Left lung (tissue), 10 donors: ENCODE results near the gene OVCH2. TPM values are rescaled to one million over a fixed set of nuclear protein-coding genes. Genes with fewer than 3 reads are reported as not detected.

Experiments
- ATAC-seq: fragments of 200-7000 bp; cut with Tn5 transposase; one replicate; pipeline ENCODE4 v1.9.1; 2020; ENCODE audit warnings: moderate library complexity
- DNase-seq, 4 donors: peaks; one replicate each; pipeline ENCODE4 v3.0.0-alpha.2; 2013 to 2020
- H3K27ac ChIP-seq, 2 donors: fragments of 200-600 bp; sonication (generic) in 1 of 2; one replicate each; pipeline versions ENCODE4 v1.5.0 to v1.8.0; 2020 to 2021
- H3K27me3 ChIP-seq, 2 donors: fragments of 200-600 bp; sonication (generic) in 1 of 2; one replicate each; pipeline versions ENCODE4 v1.5.0 to v1.8.0; 2020 to 2021
- H3K36me3 ChIP-seq, 2 donors: fragments of 200-600 bp; sonication (generic) in 1 of 2; one replicate each; pipeline versions ENCODE4 v1.5.0 to v1.8.0; 2020 to 2021
- H3K4me1 ChIP-seq, 2 donors: fragments of 200-600 bp; one replicate each; pipeline ENCODE4 v1.8.0; 2021
- H3K4me3 ChIP-seq, 2 donors: fragments of 200-600 bp; sonication (generic) in 1 of 2; one replicate each; pipeline versions ENCODE4 v1.5.0 to v1.8.0; 2020 to 2021; ENCODE audit warnings: mild to moderate bottlenecking in 1 of 2
- H3K9me3 ChIP-seq, 2 donors: fragments of 200-600 bp; sonication (generic) in 1 of 2; one replicate each; pipeline versions ENCODE4 v1.5.0 to v1.8.0; 2020 to 2021
- CTCF ChIP-seq, 2 donors: fragments of 200-600 bp; sonication (generic) in 1 of 2; IDR thresholded peaks; one replicate each; pipeline versions ENCODE4 v1.5.0 to v1.8.0; 2021; ENCODE audit warnings: antibody characterized with exemption in 2 of 2
- intact Hi-C, 2 donors: fragments of 100-400 bp; cut with DNase I; formaldehyde crosslinking; loops; one replicate each; pipeline versions ENCODE4 v1.11.2 to v1.14.2; 2022
- polyA plus RNA-seq, 6 donors: library from polyadenylated mRNA; unstranded; fragments of 120-200 nt; gene quantifications; one replicate each; pipeline ENCODE4 v1.2.1, GENCODE V29; 2013; ENCODE audit not compliant: insufficient read length in 6 of 6
- total RNA-seq, 2 donors: library from RNA; stranded (reverse); fragmentation: NEBNext Ultra II Directional; extraction: Animal tissue kit (Norgen Biotek cat#: 25700); gene quantifications; one replicate each; pipeline ENCODE4 v1.2.1, GENCODE V29; 2021
- donor health status: DM: no; HTN: yes; CAD: no.
- donor health status: DM: no; HTN: no; CAD: no.

OVCH2 gene
- total and polyA plus RNA-seq, 8 donors = 0.81 to 8.6 (median 4.9) TPM

- Histone ChIP-seq H3K4me1 (peaks cover 0 to 7% of the 10 kb centered on the region in 2 donors), H3K27me3 (no peaks in the 10 kb centered on the region), H3K36me3 (peaks cover 3 to 24% of the 10 kb centered on the region in 2 donors), H3K9me3 (no peaks in the 10 kb centered on the region), H3K4me3 (no peak overlapping the region), H3K27ac (no peak overlapping the region)
- DNase-seq (no peak), ATAC-seq (no peak)
- intact Hi-C loops = no loop called here
- no peak for TF ChIP-seq CTCF (IDR thresholded peaks at IDR 0.05)
Observed at GRCh38 chr11:7642747-7643146, 63.5 kb downstream of the OVCH2 start.

GRCh38 chr11:7640816-7641215, 65.5 kb downstream of the OVCH2 start:
- no peak for DNase-seq
- ATAC-seq = no peak
- H3K27ac ChIP-seq = no peak overlapping the region
- no peaks in the 10 kb centered on the region for H3K9me3 ChIP-seq
- H3K4me1 ChIP-seq = peaks cover 0 to 7% of the 10 kb centered on the region in 2 donors
- no peak for TF ChIP-seq CTCF (IDR thresholded peaks at IDR 0.05)
- no peaks in the 10 kb centered on the region for H3K27me3 ChIP-seq
- intact Hi-C loops = no loop called here
- H3K36me3 ChIP-seq = peaks cover 3 to 27% of the 10 kb centered on the region in 2 donors
- no peak overlapping the region for H3K4me3 ChIP-seq

GRCh38 chr11:7639643-7640025, 66.6 kb downstream of the OVCH2 start:
- Histone ChIP-seq H3K27ac (no peak overlapping the region), H3K36me3 (peaks cover 3 to 36% of the 10 kb centered on the region in 2 donors), H3K4me1 (peaks cover 0 to 7% of the 10 kb centered on the region in 2 donors), H3K27me3 (no peaks in the 10 kb centered on the region), H3K9me3 (no peaks in the 10 kb centered on the region), H3K4me3 (no peak overlapping the region)
- DNase-seq (peak in 1 of 4 donors; percentile 49), ATAC-seq (peak; percentile 86)
- TF ChIP-seq CTCF (IDR thresholded peaks at IDR 0.05) = no peak
- intact Hi-C loops = no loop called here

Other genes starting within 250 kb of the OVCH2 start
- gene OLFML1, start 221.0 kb downstream of the OVCH2 start, total RNA-seq = 10 to 100 TPM; 28.8 to 44.2 TPM
- 10 to 100 TPM; 42.0 to 63.4 (median 47.8) TPM for gene OLFML1, start 221.0 kb downstream of the OVCH2 start, polyA plus RNA-seq
- 10 to 100 TPM; 18.7 to 20.1 TPM for gene PPFIBP2, start 192.5 kb downstream of the OVCH2 start, total RNA-seq
- 10 to 100 TPM; 35.1 to 48.7 (median 41.9) TPM for gene PPFIBP2, start 192.5 kb downstream of the OVCH2 start, polyA plus RNA-seq
- gene CYB5R2, start 33.0 kb downstream of the OVCH2 start, total RNA-seq = 10 to 100 TPM in 1 of 2 donors, 1 to 10 TPM in 1; 7.9 to 13.1 TPM
- 10 to 100 TPM; 14.8 to 22.4 (median 19.8) TPM for gene CYB5R2, start 33.0 kb downstream of the OVCH2 start, polyA plus RNA-seq
- gene OR5P2, start 90.5 kb upstream of the OVCH2 start, total RNA-seq = 1 to 10 TPM in 1 of 2 donors, under 1 TPM in 1; 0.52 to 2.3 TPM
- gene OR5P2, start 90.5 kb upstream of the OVCH2 start, polyA plus RNA-seq = under 1 TPM in 5 of 6 donors, not detected in 1; 0.15 to 0.31 (median 0.24) TPM
- gene OR5P3, start 124.4 kb upstream of the OVCH2 start, total RNA-seq = 1 to 10 TPM in 1 of 2 donors, not detected in 1; 2.9 TPM
- gene OR5P3, start 124.4 kb upstream of the OVCH2 start, polyA plus RNA-seq = under 1 TPM in 1 of 6 donors, not detected in 5; 0.23 TPM
- gene OR10A6, start 224.8 kb upstream of the OVCH2 start, total RNA-seq = not detected
- under 1 TPM; 0.03 to 0.08 (median 0.07) TPM for gene OR10A6, start 224.8 kb upstream of the OVCH2 start, polyA plus RNA-seq
- gene OR10A3, start 235.2 kb upstream of the OVCH2 start, total RNA-seq = not detected
- gene OR10A3, start 235.2 kb upstream of the OVCH2 start, polyA plus RNA-seq = under 1 TPM in 4 of 6 donors, not detected in 2; 0.04 to 0.13 (median 0.06) TPM